Ishikawa (cell line): ENCODE measurements around the gene RPTOR.

Experiments
- CEBPB ChIP-seq: IDR thresholded peaks from 2 replicates; pipeline ENCODE4 v1.6.1; 2012
- RAD21 ChIP-seq: IDR thresholded peaks from 2 replicates; pipeline ENCODE4 v1.6.1; 2012; ENCODE audit warnings: low read depth
- REST ChIP-seq: IDR thresholded peaks from 2 replicates; pipeline ENCODE4 v1.6.1; 2012; ENCODE audit warnings: low read depth, mild to moderate bottlenecking

GRCh38 chr17:80929449-80929848, 384.8 kb downstream of the RPTOR start:
- no peak for TF ChIP-seq REST
- no peak for TF ChIP-seq CEBPB
- no peak for TF ChIP-seq RAD21
